GM21381 (cell line): ENCODE measurements around the gene ANO7.

Source experiments
- ATAC-seq: cut with Tn5 transposase; IDR thresholded peaks from one replicate; pipeline ENCODE4 v1.9.1; 2021; ENCODE audit warnings: mild to moderate bottlenecking, moderate library complexity; ENCODE audit not compliant: unreplicated experiment

The ANO7 gene

GRCh38 chr2:241157841-241158545 is 30.5 kb upstream of the ANO7 start:
- no peak for ATAC-seq

DNA sequence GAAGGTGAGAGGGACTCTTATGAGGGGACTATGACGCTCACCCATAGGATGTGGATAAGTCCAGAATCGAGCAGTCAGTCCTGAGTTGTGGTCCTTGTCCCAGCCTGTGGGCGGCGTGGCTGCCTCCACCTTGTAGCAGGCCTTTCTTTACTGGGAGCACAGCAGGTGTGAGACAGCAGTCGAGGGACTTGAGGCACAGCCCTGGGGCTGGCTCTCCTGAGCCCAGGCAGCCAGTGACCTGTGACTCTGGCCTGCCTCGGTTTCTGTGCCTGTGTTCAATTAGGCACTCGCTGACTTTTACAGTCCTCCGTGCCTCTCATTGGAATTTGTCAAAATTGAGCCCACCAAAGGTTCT is 30.0 kb upstream of the ANO7 start:
- ATAC-seq = no peak

- no peak for ATAC-seq
These were observed 29.4 kb upstream of the ANO7 start for GRCh38 chr2:241159116-241159515.

GRCh38 chr2:241160318-241160717 is 28.2 kb upstream of the ANO7 start:
- no peak for ATAC-seq

GRCh38 chr2:241161646-241162281 is 26.7 kb upstream of the ANO7 start:
- ATAC-seq = no peak

DNA sequence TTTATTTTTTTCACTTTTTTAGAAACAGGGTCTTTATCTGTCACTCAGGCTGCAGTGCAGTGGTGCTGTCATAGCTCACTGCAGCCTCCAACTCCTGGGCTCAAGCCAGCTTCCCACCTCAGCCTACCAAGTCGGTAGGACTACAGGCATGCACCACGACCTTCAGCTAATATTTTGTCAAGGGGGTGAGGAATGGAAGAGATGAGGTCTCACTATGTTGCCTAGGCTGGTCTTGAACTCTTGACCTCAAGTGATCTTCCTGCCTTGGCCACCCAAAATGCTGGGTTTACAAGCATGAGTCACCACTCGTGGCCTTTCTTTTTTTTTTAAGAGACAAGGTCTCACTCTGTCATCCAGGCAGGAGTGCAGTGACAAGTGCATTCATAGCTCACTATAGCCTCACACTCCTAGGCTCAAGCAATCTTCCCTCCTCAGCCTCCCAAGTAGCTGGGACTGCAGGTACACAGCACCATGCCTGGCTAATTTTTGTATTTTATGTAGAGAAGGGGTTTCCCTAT is 24.8 kb upstream of the ANO7 start:
- no peak for ATAC-seq

GRCh38 chr2:241168366-241168765 is 20.1 kb upstream of the ANO7 start:
- no peak for ATAC-seq

DNA sequence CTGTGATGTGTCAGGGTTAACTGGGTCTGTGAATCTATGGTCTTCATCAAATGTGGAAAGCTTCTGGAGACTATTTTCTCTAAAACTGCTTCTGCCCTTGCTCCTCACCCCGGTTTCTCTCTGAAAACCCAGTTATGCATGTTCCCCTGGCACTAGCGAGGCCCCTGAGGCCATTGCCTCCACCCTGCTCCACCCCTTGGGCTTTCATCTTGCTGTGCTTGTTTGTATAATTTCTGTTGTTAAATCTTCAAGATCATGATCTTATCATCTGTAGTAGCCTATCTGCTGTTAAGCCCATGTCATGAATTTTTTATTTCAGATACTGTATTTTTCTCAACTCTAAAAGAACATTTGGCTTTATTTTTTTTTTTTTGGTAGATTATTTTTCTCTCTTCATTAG is 14.9 kb upstream of the ANO7 start:
- no peak for ATAC-seq

DNA sequence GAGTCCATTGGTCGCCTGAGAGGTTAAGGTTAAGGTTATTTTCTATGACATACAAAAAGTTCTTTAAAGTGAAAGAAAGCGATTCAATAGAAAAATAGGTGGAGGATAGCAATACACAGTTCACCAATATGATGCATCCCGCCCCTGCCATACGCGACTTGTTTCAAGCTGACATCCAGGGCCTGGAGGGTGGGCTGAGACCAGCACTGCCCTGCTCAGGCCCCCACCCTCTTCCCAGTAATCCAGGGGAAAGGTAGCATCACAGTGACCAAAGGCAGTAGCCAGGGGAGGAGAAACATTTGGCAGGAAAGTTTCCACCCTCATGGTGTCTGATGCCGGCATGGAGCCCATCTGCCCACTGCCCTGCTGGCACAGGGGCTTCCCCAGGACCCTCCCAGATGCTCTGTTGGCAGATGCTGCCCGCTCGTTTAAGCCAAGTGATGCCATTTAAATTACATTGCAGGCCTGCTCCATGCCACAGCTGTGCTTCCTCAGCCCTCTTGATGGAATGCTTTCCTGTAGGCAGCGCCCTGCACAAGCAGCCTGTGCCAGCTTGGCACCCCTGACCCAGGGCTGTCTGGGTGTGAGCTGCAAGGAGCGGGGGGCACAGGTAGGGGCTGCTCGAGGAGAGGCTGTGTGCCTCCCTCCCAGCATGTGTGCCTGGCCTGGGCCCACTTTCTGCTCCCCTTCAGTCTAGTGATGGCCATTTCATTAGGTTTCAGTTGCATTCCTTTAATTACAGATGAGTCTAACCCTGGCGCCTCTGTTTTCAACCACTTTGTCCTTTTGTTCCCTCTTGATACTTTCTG is 10.7 kb upstream of the ANO7 start:
- no peak for ATAC-seq

DNA sequence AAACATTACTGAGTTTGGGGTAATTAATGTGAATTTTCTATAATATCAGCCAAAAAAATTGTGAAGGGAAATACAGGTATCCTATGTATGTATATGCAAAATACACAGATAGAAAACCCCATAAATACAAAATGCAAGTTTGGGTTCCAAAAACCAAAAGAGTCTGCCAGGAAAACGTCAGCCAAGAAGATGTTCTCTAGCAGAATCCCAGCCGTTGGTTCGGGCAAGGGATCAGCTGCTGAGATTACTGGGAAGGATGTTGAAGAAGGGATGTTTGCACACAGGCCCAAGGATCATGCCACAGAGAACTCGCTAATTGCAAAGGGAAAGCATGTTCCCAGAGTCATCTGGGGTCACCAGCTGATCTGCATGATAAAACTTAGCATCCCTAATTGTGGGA is 9.5 kb upstream of the ANO7 start:
- ATAC-seq = no peak

DNA sequence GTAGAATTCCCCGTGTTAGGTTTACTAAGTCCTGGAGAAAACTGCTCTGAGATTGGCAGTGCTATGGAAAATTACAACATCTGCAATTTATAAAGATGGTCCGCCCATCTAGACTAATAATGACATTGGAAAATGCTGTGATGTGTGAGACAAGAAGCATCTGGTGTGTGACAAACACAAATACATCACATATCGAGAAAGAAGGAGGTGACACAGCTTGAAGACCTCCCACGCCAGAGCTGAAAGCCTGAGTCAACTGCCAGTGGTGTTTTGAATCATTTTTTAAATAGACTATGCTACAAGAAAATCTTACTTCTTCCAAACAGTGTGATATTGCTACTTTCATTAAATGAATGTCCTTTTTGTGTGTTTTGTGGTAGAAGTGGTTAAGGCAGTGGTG is 8.6 kb upstream of the ANO7 start:
- ATAC-seq = no peak

- ATAC-seq = no peak
These were observed 8.0 kb upstream of the ANO7 start for GRCh38 chr2:241180495-241180894.

GRCh38 chr2:241182126-241182525 is 6.4 kb upstream of the ANO7 start:
- no peak for ATAC-seq

DNA sequence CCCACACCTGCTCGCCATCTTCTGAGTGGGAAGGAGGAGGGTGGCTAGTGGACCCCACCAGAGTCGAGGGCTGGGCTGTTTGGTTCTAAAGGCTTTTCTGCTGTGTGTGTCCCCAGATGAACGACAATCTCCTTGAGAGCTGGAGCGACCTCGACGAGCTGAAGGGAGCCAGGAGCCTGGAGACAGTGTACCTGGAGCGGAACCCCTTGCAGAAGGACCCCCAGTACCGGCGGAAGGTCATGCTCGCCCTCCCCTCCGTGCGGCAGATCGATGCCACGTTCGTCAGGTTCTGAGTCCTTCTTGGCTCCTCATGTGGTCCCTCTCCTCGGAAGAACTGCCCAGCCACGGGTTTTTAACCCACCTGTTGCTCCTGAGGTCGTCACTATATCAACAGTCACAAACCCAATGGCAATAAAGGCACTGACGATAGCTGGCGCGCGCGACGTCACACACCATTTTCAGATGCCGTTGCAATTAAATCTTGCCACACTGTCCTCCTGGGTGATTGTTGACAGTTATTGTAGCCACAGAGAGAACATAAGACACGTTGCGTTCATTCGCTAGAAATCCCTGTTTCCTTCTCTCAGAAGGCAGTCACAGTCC is 5.8 kb upstream of the ANO7 start:
- no peak for ATAC-seq

- ATAC-seq = no peak
These were observed 5.3 kb upstream of the ANO7 start for GRCh38 chr2:241183221-241183620.

DNA sequence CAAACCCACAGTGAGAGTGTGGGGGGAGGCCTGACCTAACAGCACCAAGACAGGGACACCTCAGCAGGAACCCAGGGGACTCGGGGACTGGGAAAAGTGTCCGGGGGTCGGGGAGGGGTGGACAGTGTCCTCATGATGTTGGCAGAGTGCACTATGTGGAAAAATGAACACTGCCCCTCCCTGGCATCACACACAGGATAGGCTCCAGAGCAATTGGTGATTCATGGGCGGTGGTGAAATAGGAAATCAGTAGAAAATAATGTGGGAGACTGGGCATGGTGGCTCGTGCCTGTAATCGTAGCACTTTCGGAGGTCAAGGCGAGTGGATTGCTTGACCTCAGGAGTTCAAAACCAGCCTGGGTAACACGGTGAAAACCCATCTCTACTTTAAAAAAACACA is 3.6 kb upstream of the ANO7 start:
- ATAC-seq = no peak

- no peak for ATAC-seq
These were observed 2.5 kb upstream of the ANO7 start for GRCh38 chr2:241185961-241186360.

GRCh38 chr2:241187101-241187917 is 1.2 kb upstream of the ANO7 start:
- no peak for ATAC-seq

DNA sequence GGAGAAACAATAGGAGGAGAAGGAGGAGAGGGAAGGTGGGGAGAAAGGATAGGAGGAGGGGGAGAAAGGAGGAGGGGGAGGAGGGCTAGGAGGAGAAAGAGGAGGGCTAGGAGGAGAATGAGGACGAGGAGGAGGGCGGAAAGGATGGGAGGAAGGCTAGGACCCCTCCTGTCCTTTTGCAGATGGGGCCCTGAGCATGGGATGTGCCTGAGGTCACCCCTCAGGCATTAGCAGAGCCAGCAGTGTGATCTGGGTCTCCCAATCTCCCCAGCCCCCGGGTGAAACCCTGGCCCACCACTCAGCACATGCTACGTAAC is 601 bp upstream of the ANO7 start:
- ATAC-seq = no peak

DNA sequence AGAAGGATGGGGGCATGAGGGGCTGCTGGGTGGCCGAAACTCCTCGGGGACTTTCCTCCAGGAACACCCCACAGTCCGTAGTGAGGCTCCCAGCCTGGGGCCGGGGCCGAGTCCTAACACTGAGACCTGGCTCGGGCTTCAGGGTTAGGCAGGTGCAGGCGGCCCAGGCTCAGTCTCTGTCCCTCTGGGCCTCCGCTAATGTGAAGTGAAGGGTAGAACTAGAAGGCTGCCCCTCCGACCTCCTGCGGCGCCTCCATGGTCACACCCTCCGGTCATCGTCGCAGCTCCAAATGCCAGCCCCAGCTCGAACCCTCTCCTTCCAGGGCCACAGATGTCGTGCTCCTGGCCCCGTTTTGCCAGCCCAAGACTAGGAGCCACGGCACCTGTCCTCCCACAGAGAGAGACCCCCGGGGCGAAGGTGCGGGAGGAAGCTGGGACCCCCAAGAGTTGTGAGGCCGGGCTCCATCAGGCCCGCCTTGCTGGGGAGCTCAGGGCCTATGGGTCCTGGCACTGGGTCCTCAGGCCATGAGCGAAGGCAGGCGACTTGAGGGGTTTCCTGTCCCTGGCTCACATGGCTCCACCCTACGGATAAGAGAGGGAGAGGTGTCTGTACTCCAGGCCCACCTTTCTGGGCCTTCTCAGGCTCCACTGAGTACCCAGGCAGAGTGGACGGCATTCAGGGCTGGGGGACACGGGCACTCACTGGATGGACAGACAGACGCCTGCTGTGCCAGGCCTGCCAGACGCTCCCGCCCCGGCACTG is 797 bp downstream of the ANO7 start:
- ATAC-seq = no peak
